ENCODE results near the gene CTNNA3.

Gene CTNNA3

GRCh38 chr10:66246177-66246576 lies 1449.8 kb downstream of the CTNNA3 start:
- DNase-seq = no peak

DNA sequence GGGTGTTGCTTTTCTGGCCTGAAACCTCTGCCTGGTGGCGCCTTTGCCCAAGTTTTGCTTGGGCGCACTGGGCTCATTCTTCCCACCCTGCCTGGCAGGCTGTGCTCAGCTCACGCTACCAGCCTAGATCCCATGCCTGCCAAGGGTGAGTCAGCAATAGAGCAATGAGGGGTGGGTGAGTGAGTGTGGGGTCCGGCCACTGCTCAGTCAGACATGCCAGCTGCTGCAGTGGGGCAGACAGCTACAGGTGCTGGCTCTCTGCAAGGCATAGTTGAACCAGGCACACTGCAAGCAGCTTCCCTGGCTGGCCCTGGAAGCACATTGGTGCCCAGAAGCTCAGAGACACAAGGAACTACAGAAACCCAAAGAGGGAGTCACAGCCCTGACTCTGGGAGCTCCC lies 1451.0 kb downstream of the CTNNA3 start:
- DNase-seq = no peak

GRCh38 chr10:66242885-66243284 lies 1453.1 kb downstream of the CTNNA3 start:
- DNase-seq = no peak

GRCh38 chr10:66239062-66239461 lies 1456.9 kb downstream of the CTNNA3 start:
- DNase-seq = no peak

DNA sequence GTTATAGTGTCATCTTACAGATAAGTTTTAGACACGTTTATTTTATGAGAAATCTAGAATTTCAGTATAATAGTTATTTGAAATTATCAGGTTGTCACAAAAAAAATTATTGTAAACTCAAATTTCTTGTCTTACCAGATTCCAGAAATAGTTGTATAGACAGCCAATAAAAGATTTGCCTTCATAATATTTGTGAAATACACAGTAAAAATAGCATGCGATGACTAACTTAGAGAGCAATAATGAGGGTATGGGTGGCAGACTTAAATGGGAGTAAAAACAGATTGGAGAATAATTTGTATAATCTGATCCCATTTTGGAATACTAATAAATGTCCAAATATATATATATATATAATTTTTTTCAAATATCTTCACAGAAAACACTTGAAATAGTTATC lies 1457.7 kb downstream of the CTNNA3 start:
- DNase-seq = no peak

GRCh38 chr10:66234872-66235271 lies 1461.1 kb downstream of the CTNNA3 start:
- no peak for DNase-seq

GRCh38 chr10:66228887-66229286 lies 1467.1 kb downstream of the CTNNA3 start:
- no peak for DNase-seq

DNA sequence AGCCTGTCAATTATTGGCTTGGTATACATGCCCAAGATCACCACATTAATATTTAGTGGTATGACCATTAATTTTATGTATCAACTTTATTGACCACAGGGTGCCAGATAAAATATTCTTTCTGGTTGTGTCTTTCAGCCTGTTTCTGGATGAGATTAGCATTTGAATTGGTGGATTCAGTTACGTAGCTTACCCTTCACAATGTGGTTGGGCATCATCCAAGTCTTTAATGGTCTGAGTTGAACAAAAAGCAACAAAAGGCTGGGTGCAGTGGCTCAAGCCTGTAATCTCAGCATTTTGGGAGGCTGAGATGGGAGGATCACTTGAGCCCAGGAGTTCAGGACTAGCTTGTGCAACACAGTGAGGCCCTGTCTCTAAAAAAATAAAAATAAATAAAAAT lies 1472.3 kb downstream of the CTNNA3 start:
- no peak for DNase-seq

- DNase-seq = no peak
Observed at GRCh38 chr10:66222462-66223046, 1473.4 kb downstream of the CTNNA3 start.

DNA sequence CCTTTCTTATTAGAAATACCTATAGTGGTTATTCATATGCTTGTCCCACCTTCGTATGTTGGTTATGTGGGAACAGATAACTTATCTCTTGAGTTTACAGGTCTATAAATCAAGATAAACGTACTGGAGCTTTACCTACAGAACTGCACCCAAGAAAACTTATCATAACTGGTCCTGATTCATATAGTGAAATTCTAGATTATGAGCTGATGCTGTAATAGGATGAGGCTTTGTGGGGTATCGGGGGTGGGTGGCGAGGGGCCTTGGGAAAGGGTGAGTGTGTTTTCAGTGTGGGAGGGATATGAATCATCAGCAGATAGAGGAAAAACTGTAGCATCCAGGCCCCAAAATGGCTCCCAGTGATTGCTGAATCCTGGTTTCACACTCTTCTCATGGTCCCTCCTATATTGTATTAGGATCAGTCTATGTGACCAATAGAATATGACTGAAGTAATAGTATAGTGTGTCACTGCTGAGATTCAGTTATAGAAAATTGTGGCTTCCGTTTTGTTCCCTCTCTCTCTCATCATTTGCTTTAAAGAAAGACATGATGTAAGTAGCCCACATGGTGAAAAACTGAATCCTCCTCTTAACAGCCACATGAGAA lies 1476.9 kb downstream of the CTNNA3 start:
- no peak for DNase-seq

DNA sequence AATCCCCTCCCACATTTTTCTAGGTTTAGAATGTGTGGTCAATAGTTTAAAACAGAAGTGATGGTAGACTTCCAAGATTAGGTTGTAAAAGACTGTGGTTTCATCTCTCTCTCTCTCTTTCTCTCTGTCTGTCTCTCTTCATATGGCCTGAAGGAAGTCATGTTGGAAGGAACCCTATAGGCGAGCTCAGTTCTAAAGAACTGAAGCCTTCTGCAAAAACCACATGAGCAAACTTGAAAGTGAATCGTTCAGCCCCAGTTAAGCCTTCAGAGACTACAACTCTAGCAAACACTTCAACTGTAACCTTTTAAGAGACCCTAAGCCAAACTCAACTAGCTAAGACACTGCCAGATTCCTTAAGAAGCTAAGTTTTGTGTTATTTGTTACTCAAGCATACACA lies 1477.7 kb downstream of the CTNNA3 start:
- no peak for DNase-seq

- DNase-seq = no peak
Observed at GRCh38 chr10:66215920-66216319, 1480.1 kb downstream of the CTNNA3 start.

DNA sequence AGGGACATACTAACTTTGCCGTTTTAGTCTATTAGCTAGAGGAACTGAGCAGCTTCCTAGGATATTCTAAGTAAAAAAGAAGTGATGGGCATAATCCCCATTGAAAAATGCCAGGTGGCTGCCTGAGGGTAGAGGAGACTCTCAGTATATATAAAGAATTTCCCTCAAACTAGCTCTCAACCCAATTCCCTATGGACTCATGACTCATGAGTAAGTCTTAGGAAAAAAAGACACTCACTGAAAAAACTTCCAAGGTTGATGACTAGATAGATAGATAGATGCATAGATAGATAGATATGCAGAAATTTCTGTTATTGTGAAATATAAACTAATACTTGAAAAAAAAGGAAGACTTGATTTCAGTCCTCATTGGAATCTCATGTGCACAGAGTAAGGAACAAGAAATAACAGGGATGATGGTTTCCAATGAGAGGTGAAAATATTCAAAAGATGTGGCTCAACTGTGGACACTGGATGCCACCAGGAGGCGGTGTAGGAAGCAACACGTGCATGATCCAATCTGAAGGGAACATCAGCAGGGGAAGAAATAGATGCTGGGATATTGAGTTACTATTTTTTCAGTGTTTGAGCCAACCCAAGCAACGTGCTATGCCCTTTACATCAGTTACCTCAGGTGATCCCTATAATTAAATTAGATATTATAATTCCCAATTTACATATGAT lies 1481.1 kb downstream of the CTNNA3 start:
- no peak for DNase-seq

DNA sequence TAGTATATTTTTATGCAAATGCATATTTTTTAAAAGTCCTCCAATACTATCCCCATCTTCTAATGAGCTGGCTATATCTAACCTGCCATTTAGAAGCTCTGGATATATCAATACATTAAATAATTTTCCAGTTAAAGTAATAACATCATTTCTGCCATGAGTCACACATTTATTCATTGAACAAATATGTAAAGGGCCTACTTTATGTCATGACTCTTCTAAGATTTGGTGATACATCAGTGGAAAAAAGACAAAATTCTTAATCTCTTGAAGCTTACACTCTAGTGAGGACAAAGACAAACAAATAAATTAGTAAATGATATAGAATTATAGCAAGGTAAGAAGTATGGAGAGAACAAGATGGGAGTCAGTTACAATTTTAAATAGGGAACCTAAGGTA lies 1487.0 kb downstream of the CTNNA3 start:
- DNase-seq = no peak

DNA sequence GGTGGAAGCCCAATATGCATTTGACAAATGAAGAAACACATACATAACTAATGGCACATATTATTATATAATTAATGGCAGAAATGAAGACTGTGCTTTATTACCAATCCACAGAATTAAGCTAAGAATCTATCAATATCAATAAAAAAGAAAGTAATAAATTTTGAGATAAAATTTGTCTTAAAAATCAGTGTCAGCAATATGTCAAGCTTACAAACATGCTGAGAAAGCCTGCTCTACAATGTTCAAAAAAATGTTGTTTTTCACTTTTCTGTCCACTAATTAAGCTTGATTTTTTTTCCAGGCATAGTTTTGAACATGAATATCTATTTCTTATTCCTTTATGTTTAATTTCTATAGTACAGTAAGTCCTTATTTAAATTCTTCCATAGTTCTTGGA lies 1491.2 kb downstream of the CTNNA3 start:
- no peak for DNase-seq

DNA sequence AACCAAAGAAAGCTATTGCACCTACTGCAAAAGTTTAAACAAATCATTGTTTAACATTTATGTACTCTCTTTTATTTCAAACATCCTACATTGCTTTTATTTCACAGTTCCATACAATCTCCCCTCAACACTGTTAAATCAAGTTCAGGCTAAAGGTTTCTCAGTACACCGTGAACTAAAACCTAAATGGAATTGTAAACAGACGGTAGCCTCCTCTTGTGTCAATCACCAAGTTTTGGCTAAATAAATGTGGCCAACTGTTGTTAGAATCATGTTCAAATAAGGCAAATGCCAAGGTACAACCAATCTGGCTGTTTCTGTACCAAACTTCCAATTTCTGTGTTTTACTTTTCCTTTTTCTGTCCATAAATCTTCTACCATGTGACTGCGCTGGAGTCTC lies 1493.9 kb downstream of the CTNNA3 start:
- DNase-seq = no peak

DNA sequence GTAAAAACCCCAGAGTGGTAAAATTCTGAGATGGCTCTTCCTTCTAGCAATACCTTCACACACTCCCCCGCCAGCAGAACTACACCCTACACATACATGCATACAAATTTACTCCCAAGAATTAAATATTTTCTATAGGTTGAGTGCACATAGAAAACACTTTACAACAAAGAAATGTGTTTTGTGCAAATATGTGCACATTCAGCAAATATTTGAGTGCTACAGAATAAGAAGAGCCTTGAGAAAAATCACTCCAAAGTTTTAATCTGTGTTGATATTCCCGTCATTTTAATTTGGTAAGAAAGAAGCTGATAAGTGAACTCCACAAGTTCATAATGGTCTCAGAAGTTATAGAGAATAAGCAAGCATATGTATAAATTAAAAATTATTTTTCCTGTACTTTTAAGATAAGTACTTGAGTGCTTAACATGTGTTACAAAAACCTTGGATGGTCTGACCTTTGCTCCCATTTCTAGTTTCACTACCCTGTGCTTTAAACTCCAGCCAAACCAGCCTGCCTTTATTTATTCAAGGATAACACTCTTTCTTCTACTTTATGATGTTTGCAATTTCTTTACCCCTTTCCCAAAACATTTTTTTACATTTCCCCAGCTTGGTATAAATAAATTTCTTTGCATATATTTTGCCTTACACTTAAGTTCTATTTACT lies 1503.7 kb downstream of the CTNNA3 start:
- no peak for DNase-seq

- DNase-seq = no peak
Observed at GRCh38 chr10:66190413-66190812, 1505.6 kb downstream of the CTNNA3 start.

DNA sequence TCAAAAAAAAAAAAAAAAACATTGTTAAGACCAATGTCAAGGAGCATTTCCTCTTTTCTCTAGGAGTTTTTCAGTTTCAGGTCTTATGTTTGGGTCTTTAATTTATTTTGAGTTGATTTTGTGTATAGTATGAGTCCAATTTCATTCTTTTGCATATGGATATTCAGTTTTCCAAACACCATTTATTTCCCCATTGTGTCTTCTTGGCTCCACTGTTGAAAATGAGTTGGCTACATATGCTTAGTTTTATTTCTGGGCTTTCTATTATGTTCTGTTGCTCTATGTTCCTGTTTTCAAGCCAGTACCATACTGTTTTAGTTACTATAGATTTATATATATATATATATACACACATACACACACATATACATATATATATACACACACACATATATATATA lies 1506.7 kb downstream of the CTNNA3 start:
- no peak for DNase-seq

DNA sequence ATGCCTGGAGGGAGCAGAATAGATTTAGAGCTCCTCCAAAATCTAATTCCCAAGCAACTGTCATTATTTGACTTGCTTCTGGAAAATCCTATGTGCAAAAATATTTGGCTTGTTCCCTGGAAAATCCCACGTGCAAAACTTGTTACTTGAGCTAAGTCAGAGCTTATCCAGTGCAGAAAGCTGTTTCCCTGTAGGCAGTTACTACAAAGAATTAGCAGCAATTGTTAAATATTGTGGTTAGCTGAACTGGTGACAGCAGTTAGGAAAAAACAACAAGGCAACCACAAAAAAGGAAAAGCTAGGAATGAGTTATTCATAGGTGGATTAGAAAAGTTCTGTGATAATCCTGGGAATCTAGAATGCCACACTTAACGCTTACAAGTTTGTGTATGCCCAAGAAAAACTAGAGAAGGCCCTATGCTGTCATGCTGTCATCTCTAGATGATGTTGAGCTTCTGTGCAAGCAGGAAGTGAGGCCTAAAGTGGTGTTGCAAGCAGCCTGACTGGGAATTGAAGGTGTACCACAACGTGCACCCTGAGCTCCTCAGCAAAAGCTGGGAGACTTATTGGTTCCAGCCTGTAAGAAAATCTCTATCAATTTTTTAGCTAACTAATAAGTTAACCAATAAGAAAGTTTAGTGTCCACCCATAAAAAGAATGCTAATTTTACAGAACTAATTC lies 1508.8 kb downstream of the CTNNA3 start:
- no peak for DNase-seq

DNA sequence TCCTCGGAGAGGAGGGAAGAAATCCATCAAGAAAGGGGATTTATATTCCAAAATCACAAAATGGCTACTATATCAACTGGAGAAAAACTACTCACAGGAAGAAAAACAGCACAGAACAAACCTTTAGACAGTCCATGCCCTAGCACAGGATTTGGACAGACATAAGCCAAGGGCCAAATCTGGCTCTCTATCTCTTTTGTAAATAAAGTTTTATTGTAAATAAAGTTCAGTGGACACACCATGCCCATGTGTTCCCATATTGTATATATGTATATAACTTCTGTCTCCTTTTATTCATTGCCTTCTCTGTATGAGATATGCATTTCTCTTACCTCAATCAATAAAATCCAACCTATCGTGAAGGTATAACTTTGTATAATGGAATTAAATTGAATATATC lies 1513.0 kb downstream of the CTNNA3 start:
- no peak for DNase-seq

GRCh38 chr10:66180581-66181318 lies 1515.2 kb downstream of the CTNNA3 start:
- no peak for DNase-seq

DNA sequence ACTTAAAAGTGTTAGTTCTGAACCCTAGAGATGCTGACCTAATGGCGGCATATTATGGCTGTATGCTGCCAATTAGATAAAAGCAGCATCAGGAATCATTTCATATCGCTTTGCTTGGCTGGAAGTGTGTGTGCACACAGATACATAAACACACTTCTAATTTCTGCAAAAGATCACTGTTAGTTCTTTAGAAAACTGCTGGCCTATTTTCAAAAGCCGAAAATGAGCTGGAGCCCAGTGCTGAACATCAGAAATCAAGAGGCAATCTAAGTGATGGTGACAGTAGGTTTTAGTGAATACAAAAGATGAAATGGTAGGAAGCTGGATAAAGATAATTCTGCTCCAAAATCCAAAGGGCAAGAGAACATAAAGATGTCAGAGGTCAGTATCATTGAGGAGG lies 1516.0 kb downstream of the CTNNA3 start:
- no peak for DNase-seq
